GM10248 (cell line): ENCODE measurements around the gene WDR49.

Experiments
- CTCF ChIA-PET: fragments of 300-600 bp; sonication (Branson Sonifier 250); formaldehyde crosslinking; extraction: SDS; loops from one replicate; lab custom pipeline; 2021; ENCODE audit warnings: antibody characterized with exemption; lab: Yijun Ruan, JAX
- POLR2A ChIA-PET: fragments of 350-650 bp; sonication (Branson Sonifier 250); formaldehyde crosslinking; extraction: SDS; loops from one replicate; lab custom pipeline; 2020; ENCODE audit warnings: antibody characterized with exemption; lab: Yijun Ruan, JAX
- DNase-seq: peaks from one replicate; pipeline ENCODE4 v3.0.0; 2012; ENCODE audit errors: extremely low spot score
- CTCF ChIP-seq: IDR thresholded peaks from 2 replicates; pipeline ENCODE4 v1.5.1; 2012; ENCODE audit warnings: mild to moderate bottlenecking, low read depth; ENCODE audit errors: extremely low read depth, missing control alignments, control extremely low read depth

Gene WDR49

DNA sequence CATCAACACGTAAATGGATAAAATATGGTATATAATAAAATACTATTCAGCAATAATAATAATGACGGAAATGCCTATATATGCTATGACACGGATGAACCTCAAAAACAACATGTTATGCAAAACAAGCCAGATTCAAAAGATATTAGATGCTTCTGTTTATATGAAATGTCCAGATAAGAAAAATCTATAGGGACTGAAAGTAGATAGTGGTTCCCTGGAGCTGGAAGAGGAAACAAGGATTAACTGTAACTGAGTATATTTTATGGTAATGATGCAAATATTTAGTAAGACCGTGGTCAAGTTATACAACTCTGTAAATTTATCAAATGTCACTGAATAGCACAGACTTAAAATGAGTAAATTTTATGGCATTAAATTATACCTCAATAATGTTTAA is 25.8 kb upstream of the WDR49 start:
- no peak for TF ChIP-seq CTCF
- ChIA-PET POLR2A (no interaction called here), CTCF (no interaction called here)
- DNase-seq, result no peak

DNA sequence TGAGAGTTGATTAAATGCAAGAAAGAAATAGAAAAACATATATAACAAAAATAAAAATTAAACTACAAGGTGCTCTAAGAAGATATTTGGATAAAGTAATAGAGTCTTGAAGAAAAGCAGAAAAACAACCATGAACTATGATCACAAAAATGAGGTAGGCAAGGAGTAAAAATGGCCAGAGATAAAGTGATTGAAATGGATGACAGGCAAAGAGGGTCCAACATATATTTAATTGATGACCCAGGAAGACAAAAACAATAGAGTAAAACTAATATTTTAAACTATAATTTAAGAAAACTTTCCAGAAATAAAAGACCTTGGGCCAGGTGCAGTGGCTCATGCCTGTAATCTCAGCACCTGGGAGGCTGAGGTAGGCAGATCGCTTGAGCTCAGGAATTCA is 22.1 kb upstream of the WDR49 start:
- no peak for TF ChIP-seq CTCF
- no peak for DNase-seq
- ChIA-PET POLR2A (no interaction called here), CTCF (no interaction called here)

DNA sequence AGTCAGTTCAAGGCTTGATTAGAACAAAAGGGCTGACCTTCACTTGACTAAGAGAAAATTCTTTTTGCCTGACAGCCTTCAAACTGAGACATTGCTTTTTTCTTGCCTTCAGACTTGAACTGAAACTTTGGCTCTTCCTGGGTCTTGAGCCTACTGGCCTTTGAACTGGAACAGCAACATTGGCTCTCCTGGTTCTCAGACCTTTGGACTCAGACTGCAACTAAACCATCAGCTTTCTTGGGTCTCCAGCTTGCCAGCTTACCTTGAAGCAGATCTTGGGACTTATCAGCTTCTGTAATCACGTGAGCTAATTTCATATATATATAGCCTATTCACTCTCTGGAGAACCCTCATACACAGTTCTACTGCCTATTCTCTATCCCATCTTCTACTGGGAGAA is 19.5 kb upstream of the WDR49 start:
- POLR2A ChIA-PET, result no interaction called here
- CTCF ChIA-PET, result interaction anchor here (1.6 to 4.4 kb wide), 2 partner anchors 10 to 11 kb away, joined by 5 to 32 read pairs; no protein-coding TSS in a partner anchor
- no peak for DNase-seq
- no peak for TF ChIP-seq CTCF

GRCh38 chr3:167671878-167672427 is 18.2 kb upstream of the WDR49 start:
- POLR2A ChIA-PET, result no interaction called here
- TF ChIP-seq CTCF, result no peak
- CTCF ChIA-PET, result interaction anchor here (1.0 to 4.4 kb wide), 2 partner anchors 13 to 45 kb away, joined by 3 to 32 read pairs; no protein-coding TSS in a partner anchor

GRCh38 chr3:167669699-167670098 is 16.0 kb upstream of the WDR49 start:
- TF ChIP-seq CTCF, result no peak
- ChIA-PET CTCF (interaction anchor here (1.2 to 1.9 kb wide), 4 partner anchors 15 to 24 kb away, joined by 3 to 6 read pairs (median 4); no protein-coding TSS in a partner anchor), POLR2A (no interaction called here)
- no peak for DNase-seq

More at GRCh38 chr3:167671878-167672427, 18.2 kb upstream of the WDR49 start:
- no peak for DNase-seq

DNA sequence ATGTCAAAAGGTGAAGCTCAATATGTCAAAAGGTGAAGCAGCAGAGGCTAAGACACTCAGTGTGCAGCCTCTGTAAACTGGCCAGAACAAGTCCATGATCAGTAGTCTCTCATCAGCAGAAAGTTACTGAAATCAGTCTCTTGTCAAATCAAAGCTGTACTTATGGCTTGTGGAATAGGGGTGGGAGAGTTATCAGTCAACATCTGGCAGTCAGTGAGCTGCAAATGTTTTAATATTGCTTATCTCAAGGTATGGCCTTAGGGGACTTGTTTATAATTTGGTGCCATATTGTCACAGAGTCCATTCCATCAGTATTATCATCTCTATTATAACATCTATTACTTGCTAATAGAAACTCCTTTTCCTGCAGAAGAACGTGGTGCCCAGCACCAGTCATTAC is 14.9 kb upstream of the WDR49 start:
- ChIA-PET CTCF (interaction anchor here (0.9 to 1.6 kb wide), 4 partner anchors 15 to 25 kb away, joined by 3 to 4 read pairs (median 4); no protein-coding TSS in a partner anchor), POLR2A (no interaction called here)
- no peak for DNase-seq
- TF ChIP-seq CTCF, result no peak

DNA sequence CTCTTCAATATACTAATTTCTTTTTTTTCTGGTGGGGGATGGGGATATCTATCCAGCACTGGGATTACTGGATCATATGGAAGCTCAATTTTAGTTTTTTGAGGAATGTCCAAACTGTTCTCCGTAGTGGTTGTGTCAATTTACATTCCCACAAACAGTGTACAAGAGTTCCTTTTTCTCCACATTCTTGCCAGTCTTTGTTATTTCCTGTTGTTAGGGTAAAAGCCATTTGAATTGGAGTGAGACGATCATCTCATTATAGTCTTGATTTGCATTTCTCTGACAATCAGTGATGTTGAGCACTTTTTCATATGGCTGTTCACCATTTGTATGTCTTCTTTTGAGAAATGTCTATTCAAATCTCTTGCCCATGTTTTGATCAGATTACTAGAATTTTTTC is 12.8 kb upstream of the WDR49 start:
- ChIA-PET CTCF (interaction anchor here (1.1 to 1.4 kb wide), 2 partner anchors 13 to 18 kb away, joined by 3 to 9 read pairs; partner anchors contain the start of gene WDR49), POLR2A (no interaction called here)
- DNase-seq, result no peak
- no peak for TF ChIP-seq CTCF
